Endothelial cell of umbilical vein (primary cell): ENCODE measurements around the gene PCDHA9. TPM values are rescaled to one million over a fixed set of nuclear protein-coding genes. Genes with fewer than 3 reads are reported as not detected.
"Not testable (repeated sequence)": the region's sequence is repeated elsewhere in the genome, so short reads cannot be mapped to it uniquely, and the experiment has no call there.

Experiments used
- BruUV-seq: library from RNA; stranded (reverse); fragments of 400-500 nt; replicated peaks from 2 replicates; lab custom pipeline; 2021; lab: Mats Ljungman, UMichigan
- CTCF ChIA-PET: fragments of 300-600, 350-600 bp; sonication (Branson Sonifier 250); formaldehyde crosslinking; loops from one replicate; lab custom pipeline; 2021; ENCODE audit warnings: antibody characterized with exemption, inconsistent platforms; lab: Charles Lee
- POLR2A ChIA-PET: fragments of 300-600, 350-600 bp; sonication (Branson Sonifier 250); formaldehyde crosslinking; loops from one replicate; lab custom pipeline; 2021; ENCODE audit warnings: antibody characterized with exemption, inconsistent platforms; lab: Charles Lee
- DNase-seq: peaks from one replicate; pipeline ENCODE4 v3.0.0-alpha.2; 2011; ENCODE audit warnings: low read depth, low spot score
- FAIRE-seq: peaks from 2 replicates; lab custom pipeline; 2011; peaks lifted over from hg19 to GRCh38; lab: Jason Lieb, UNC
- H2AFZ ChIP-seq: 2 replicates; pipeline ENCODE4 v1.6.0; 2012; ENCODE audit warnings: low read depth, low read length, control low read depth, inconsistent platforms
- H3K27ac ChIP-seq: 2 replicates; pipeline ENCODE4 v1.5.1; 2011; ENCODE audit warnings: low read depth, mild to moderate bottlenecking, control low read depth, low read length, moderate library complexity; ENCODE audit not compliant: insufficient read depth
- H3K27me3 ChIP-seq, 2 experiments: 2 replicates each; pipeline versions ENCODE4 v1.6.0 to v1.6.1; 2011; ENCODE audit warnings: low read length in 2 of 2, mixed read lengths in 1 of 2; ENCODE audit not compliant: control insufficient read depth in 2 of 2, insufficient read depth in 2 of 2
- H3K36me3 ChIP-seq, 2 experiments: 2 replicates in 1 of 2; 3 replicates in 1 of 2; pipeline ENCODE4 v1.5.1; 2011; ENCODE audit warnings: low read length in 2 of 2, mild to moderate bottlenecking in 1 of 2, moderate library complexity in 1 of 2; ENCODE audit not compliant: control insufficient read depth in 2 of 2, insufficient read depth in 2 of 2; ENCODE audit errors: extremely low read depth in 1 of 2
- H3K4me1 ChIP-seq: 3 replicates; pipeline ENCODE4 v1.5.1; 2011; ENCODE audit warnings: mild to moderate bottlenecking, low read length; ENCODE audit not compliant: control insufficient read depth, insufficient read depth; ENCODE audit errors: extremely low read depth
- H3K4me2 ChIP-seq: 2 replicates; pipeline ENCODE4 v1.6.1; 2011; ENCODE audit warnings: low read length, control low read depth, mixed read lengths; ENCODE audit not compliant: insufficient read depth
- H3K4me3 ChIP-seq, 3 experiments: fragments of 200-600 bp in 1 of 3; sonication (generic), shearing (Covaris generic) in 1 of 3; replicated peaks in 1 of 3; 2 replicates each; pipeline ENCODE4 v1.5.1; 2011 to 2016; ENCODE audit warnings: control low read depth in 3 of 3, low read length in 3 of 3, mild to moderate bottlenecking in 2 of 3, inconsistent platforms in 1 of 3, low read depth in 1 of 3, moderate library complexity in 1 of 3; ENCODE audit not compliant: insufficient read depth in 1 of 3
- H3K79me2 ChIP-seq: 2 replicates; pipeline ENCODE4 v1.6.0; 2012; ENCODE audit warnings: low read length, inconsistent platforms; ENCODE audit not compliant: control insufficient read depth, insufficient read depth
- H3K9ac ChIP-seq: replicated peaks from 2 replicates; pipeline ENCODE3; 2011; ENCODE audit warnings: low read length, control low read depth; ENCODE audit not compliant: insufficient read depth; ENCODE audit errors: extremely low read depth
- H3K9me1 ChIP-seq: replicated peaks from 3 replicates; pipeline ENCODE4 v1.6.0; 2011; ENCODE audit warnings: mild to moderate bottlenecking, low read length; ENCODE audit not compliant: control insufficient read depth, insufficient read depth; ENCODE audit errors: extremely low read depth
- H3K9me3 ChIP-seq: replicated peaks from 2 replicates; pipeline ENCODE4 v1.5.1; 2012; ENCODE audit warnings: low read length, inconsistent platforms; ENCODE audit not compliant: control insufficient read depth, insufficient read depth
- H4K20me1 ChIP-seq: replicated peaks from 2 replicates; pipeline ENCODE3; 2011; ENCODE audit warnings: mild to moderate bottlenecking, low read length; ENCODE audit not compliant: control insufficient read depth, insufficient read depth; ENCODE audit errors: extremely low read depth
- CTCF ChIP-seq, 2 donors: IDR thresholded peaks; 1 replicate in 1 of 2; 2 replicates in 1 of 2; pipeline ENCODE4 v1.5.1; 2011; ENCODE audit warnings: low read length in 2 of 2, mild to moderate bottlenecking in 2 of 2, moderate library complexity in 2 of 2, control low read depth in 1 of 2, inconsistent platforms in 1 of 2, low read depth in 1 of 2; ENCODE audit not compliant: insufficient read depth in 1 of 2; ENCODE audit errors: extremely low read depth in 1 of 2
- EZH2 ChIP-seq: IDR thresholded peaks from 2 replicates; pipeline ENCODE4 v1.6.1; 2012; ENCODE audit warnings: borderline replicate concordance, low read depth, mild to moderate bottlenecking, moderate library complexity, low read length, inconsistent platforms; ENCODE audit not compliant: severe bottlenecking
- FOS ChIP-seq: IDR thresholded peaks from 2 replicates; pipeline ENCODE4 v1.6.1; 2011; ENCODE audit warnings: mild to moderate bottlenecking, low read length, moderate library complexity, borderline replicate concordance; ENCODE audit not compliant: insufficient read depth
- GATA2 ChIP-seq: IDR thresholded peaks from 2 replicates; pipeline ENCODE4 v1.7.0; 2011; ENCODE audit warnings: low read depth, mild to moderate bottlenecking, moderate library complexity, mixed read lengths, low read length; ENCODE audit not compliant: insufficient read length, insufficient read depth
- JUN ChIP-seq: IDR thresholded peaks from 2 replicates; pipeline ENCODE4 v1.6.1; 2011; ENCODE audit warnings: borderline replicate concordance, low read depth; ENCODE audit not compliant: insufficient read length, insufficient read depth
- MAX ChIP-seq: IDR thresholded peaks from 2 replicates; pipeline ENCODE4 v1.6.1; 2011; ENCODE audit not compliant: insufficient read depth, insufficient read length
- MYC ChIP-seq: IDR thresholded peaks from one replicate; pipeline ENCODE4 v1.6.1; 2011; ENCODE audit warnings: mild to moderate bottlenecking, low read depth, low read length
- POLR2A ChIP-seq: IDR thresholded peaks from 2 replicates; pipeline ENCODE4 v1.6.1; 2012; ENCODE audit warnings: low read depth, mild to moderate bottlenecking, control low read depth, low read length
- POLR2AphosphoS5 ChIP-seq: IDR thresholded peaks from 2 replicates; pipeline ENCODE4 v1.6.1; 2012; ENCODE audit warnings: low read depth, mild to moderate bottlenecking, control low read depth, low read length, moderate library complexity; ENCODE audit not compliant: insufficient read depth
- dilution Hi-C: fragments of 300-500 bp; cut with MboI; formaldehyde crosslinking; loops from one replicate; pipeline ENCODE4 v1.15.0; 2019; ENCODE audit warnings: low sequenced_read_pairs; ENCODE audit not compliant: extremely low pct_ligation_motif_present
- intact Hi-C: fragments of 100-400 bp; cut with micrococcal nuclease; formaldehyde crosslinking; loops from one replicate; pipeline ENCODE4 v1.10.0; 2022
- polyA plus RNA-seq, 4 experiments: library from polyadenylated mRNA; depleted of rRNA in 3 of 4; stranded (reverse) in 3 of 4; unstranded in 1 of 4; fragments of >200 nt; gene quantifications; 2 replicates each; pipeline versions ENCODE4 v1.2.1 to v1.2.3, GENCODE V29; 2011 to 2012; ENCODE audit warnings: missing spikeins in 1 of 4
- total RNA-seq: library from RNA; stranded (reverse); gene quantifications from 2 replicates; pipeline ENCODE4 v1.2.3, GENCODE V29; 2021

Gene PCDHA9
- total and polyA plus RNA-seq, 2 donors (not counting 3 experiments of a cell fraction or from before 2014, with no cell fraction given): not detected

- TF ChIP-seq FOS: no peak
- TF ChIP-seq JUN: no peak
- TF ChIP-seq GATA2: no peak
- TF ChIP-seq POLR2A: no peak
- TF ChIP-seq EZH2: no peak
- TF ChIP-seq CTCF (IDR thresholded peaks at IDR 0.05; ENCODE audit: extremely low read depth in 1 of 2, insufficient read depth in 1 of 2, low read depth in 1 of 2, low read length in 2 of 2): no peak
- TF ChIP-seq POLR2AphosphoS5: no peak
- no peak for TF ChIP-seq MAX
- TF ChIP-seq MYC: no peak
- no peak for DNase-seq
- POLR2A ChIA-PET: no interaction called here
- H3K9ac ChIP-seq: no peak within 1 kb of the TSS
- FAIRE-seq: no peak
- H3K9me3 ChIP-seq: no peaks in the 10 kb centered on the region
- dilution Hi-C loops (no loop called here), intact Hi-C loops (no loop called here)
- CTCF ChIA-PET: interaction anchor here (1.6 kb wide), 1 partner anchor 166 kb away, joined by 3 read pairs; no protein-coding TSS in a partner anchor
- no peak within 1 kb of the TSS for H3K27ac ChIP-seq
- H3K4me2 ChIP-seq: no peak within 1 kb of the TSS
- no peaks in the 10 kb centered on the region for H3K4me1 ChIP-seq
- H3K79me2 ChIP-seq: no peaks in the 10 kb centered on the region
- H4K20me1 ChIP-seq: no peaks in the 10 kb centered on the region
- no peaks in the 10 kb centered on the region for H3K36me3 ChIP-seq
- BruUV-seq: no TSS peak
- peaks cover 0 to 7% of the 10 kb centered on the region in 2 experiments for H3K27me3 ChIP-seq
- H2AFZ ChIP-seq: no peak within 1 kb of the TSS
- H3K9me1 ChIP-seq: no peaks in the 10 kb centered on the region
- no peak within 1 kb of the TSS for H3K4me3 ChIP-seq
These were observed 27.2 kb downstream of the PCDHA9 start, which contains the start of gene PCDHA12 for GRCh38 chr5:140875085-140876065. Gene PCDHA12, plus strand, starts transcription at chr5:140875308. Its CDS starts 165 bp downstream, at chr5:140875473.

GRCh38 chr5:140876541-140877261 is 28.5 kb downstream of the PCDHA9 start:
- CTCF ChIA-PET: interaction anchor here (1.6 kb wide), 1 partner anchor 164 kb away, joined by 3 read pairs; no protein-coding TSS in a partner anchor
- H3K9me1 ChIP-seq, intact Hi-C loops, BruUV-seq, H3K27me3 ChIP-seq, POLR2A ChIA-PET, dilution Hi-C loops, H2AFZ ChIP-seq, H3K9me3 ChIP-seq, H3K9ac ChIP-seq, H3K36me3 ChIP-seq, H3K79me2 ChIP-seq, H3K4me2 ChIP-seq, H3K4me3 ChIP-seq, H3K4me1 ChIP-seq, DNase-seq, H4K20me1 ChIP-seq, FAIRE-seq, H3K27ac ChIP-seq: not testable (repeated sequence)
